Fibroblast of lung (primary cell): ENCODE measurements around the gene DLG5. TPM values are rescaled to one million over a fixed set of nuclear protein-coding genes. Genes with fewer than 3 reads are reported as not detected.

Source experiments
- DNase-seq, 2 donors: peaks; one replicate each; pipeline versions ENCODE4 v3.0.0 to v3.0.0-alpha.2; 2010; ENCODE audit warnings: low read depth in 2 of 2
- H2AFZ ChIP-seq: 2 replicates; pipeline ENCODE4 v1.5.1; 2012; ENCODE audit warnings: low read length, control low read depth, inconsistent platforms
- H3K27ac ChIP-seq: 2 replicates; pipeline ENCODE4 v1.5.1; 2011; ENCODE audit warnings: low read length, control low read depth; ENCODE audit not compliant: insufficient read depth
- H3K27me3 ChIP-seq: 2 replicates; pipeline ENCODE4 v1.5.1; 2011; ENCODE audit warnings: mild to moderate bottlenecking, low read length; ENCODE audit not compliant: control insufficient read depth, insufficient read depth
- H3K36me3 ChIP-seq: 2 replicates; pipeline ENCODE4 v1.5.1; 2011; ENCODE audit warnings: low read length; ENCODE audit not compliant: control insufficient read depth, insufficient read depth
- H3K4me1 ChIP-seq: 2 replicates; pipeline ENCODE4 v1.5.1; 2011; ENCODE audit warnings: low read length; ENCODE audit not compliant: control insufficient read depth, insufficient read depth; ENCODE audit errors: extremely low read depth
- H3K4me2 ChIP-seq: 2 replicates; pipeline ENCODE4 v1.5.1; 2011; ENCODE audit warnings: low read length, control low read depth; ENCODE audit not compliant: insufficient read depth; ENCODE audit errors: extremely low read depth
- H3K4me3 ChIP-seq, 4 experiments: fragments of 200-600 bp in 1 of 4; sonication (generic) in 1 of 4; replicated peaks in 1 of 4; 2 replicates each; pipeline ENCODE4 v1.5.1; 2011 to 2016; ENCODE audit warnings: low read length in 4 of 4, low read depth in 3 of 4, mild to moderate bottlenecking in 3 of 4, control low read depth in 2 of 4, inconsistent platforms in 1 of 4, mixed read lengths in 1 of 4; ENCODE audit not compliant: insufficient read depth in 1 of 4; ENCODE audit errors: control extremely low read depth in 1 of 4
- H3K79me2 ChIP-seq: 2 replicates; pipeline ENCODE4 v1.5.1; 2012; ENCODE audit warnings: mild to moderate bottlenecking, low read length, inconsistent platforms; ENCODE audit not compliant: control insufficient read depth, insufficient read depth
- H3K9ac ChIP-seq: 2 replicates; pipeline ENCODE4 v1.5.1; 2011; ENCODE audit warnings: mild to moderate bottlenecking, low read length, control low read depth; ENCODE audit not compliant: insufficient read depth
- H3K9me3 ChIP-seq: 2 replicates; pipeline ENCODE4 v1.5.1; 2012; ENCODE audit warnings: low read depth, low read length; ENCODE audit not compliant: control insufficient read depth, insufficient read depth
- H4K20me1 ChIP-seq: 2 replicates; pipeline ENCODE4 v1.5.1; 2011; ENCODE audit warnings: low read length; ENCODE audit not compliant: control insufficient read depth, insufficient read depth; ENCODE audit errors: extremely low read depth
- CTCF ChIP-seq, 2 donors: IDR thresholded peaks in 1 of 2; conservative IDR thresholded peaks in 1 of 2; 1 replicate in 1 of 2; 2 replicates in 1 of 2; pipeline ENCODE4 v1.5.1; 2011 to 2012; ENCODE audit warnings: low read length in 2 of 2, control low read depth in 1 of 2, inconsistent platforms in 1 of 2, low read depth in 1 of 2, mild to moderate bottlenecking in 1 of 2
- EZH2 ChIP-seq: IDR thresholded peaks from 2 replicates; pipeline ENCODE4 v1.5.1; 2012; ENCODE audit warnings: low read length, control low read depth, mild to moderate bottlenecking; ENCODE audit errors: missing control alignments
- polyA plus RNA-seq, 2 donors: library from polyadenylated mRNA; depleted of rRNA in 1 of 2; stranded (reverse) in 1 of 2; unstranded in 1 of 2; fragments of >200 nt; gene quantifications; 2 replicates each; pipeline ENCODE4 v1.2.1, GENCODE V29; 2011 to 2012; ENCODE audit warnings: missing spikeins in 1 of 2
- total RNA-seq: library from RNA; depleted of rRNA; stranded (reverse); fragments of >200 nt; gene quantifications from 2 replicates; pipeline ENCODE4 v1.2.1, GENCODE V29; 2014

The DLG5 gene
- total and polyA plus RNA-seq, 2 donors (not counting 1 experiment from before 2014, with no cell fraction given), result 15.3 to 40.8 TPM

GRCh38 chr10:77859200-77859864, 67.2 kb downstream of the DLG5 start:
- no peaks in the 10 kb centered on the region for H3K9me3 ChIP-seq
- H3K4me2 ChIP-seq, result no peak overlapping the region
- no peak for TF ChIP-seq EZH2
- TF ChIP-seq CTCF (conservative IDR thresholded peaks at IDR 0.05 in 1 of 2, IDR thresholded peaks at IDR 0.05 in 1 of 2; ENCODE audit: low read depth in 1 of 2, low read length in 2 of 2), result no peak
- no peak overlapping the region for H3K4me3 ChIP-seq
- no peak overlapping the region for H3K9ac ChIP-seq
- H2AFZ ChIP-seq, result no peak overlapping the region
- no peaks in the 10 kb centered on the region for H3K27me3 ChIP-seq
- peaks cover 1% of the 10 kb centered on the region for H3K36me3 ChIP-seq
- no peaks in the 10 kb centered on the region for H3K4me1 ChIP-seq
- H3K79me2 ChIP-seq, result peaks cover 2% of the 10 kb centered on the region
- no peak overlapping the region for H3K27ac ChIP-seq
- no peaks in the 10 kb centered on the region for H4K20me1 ChIP-seq
- DNase-seq, result no peak

GRCh38 chr10:77857272-77857671, 69.3 kb downstream of the DLG5 start:
- no peaks in the 10 kb centered on the region for H3K27me3 ChIP-seq
- peaks cover 1% of the 10 kb centered on the region for H3K36me3 ChIP-seq
- DNase-seq, result no peak
- TF ChIP-seq EZH2, result no peak
- no peak for TF ChIP-seq CTCF (conservative IDR thresholded peaks at IDR 0.05 in 1 of 2, IDR thresholded peaks at IDR 0.05 in 1 of 2; ENCODE audit: low read depth in 1 of 2, low read length in 2 of 2)
- H3K27ac ChIP-seq, result no peak overlapping the region
- H3K4me1 ChIP-seq, result no peaks in the 10 kb centered on the region
- H3K9ac ChIP-seq, result no peak overlapping the region
- no peak overlapping the region for H3K4me3 ChIP-seq
- no peak overlapping the region for H3K4me2 ChIP-seq
- H3K79me2 ChIP-seq, result peaks cover 2% of the 10 kb centered on the region
- no peaks in the 10 kb centered on the region for H3K9me3 ChIP-seq
- H2AFZ ChIP-seq, result no peak overlapping the region
- no peaks in the 10 kb centered on the region for H4K20me1 ChIP-seq

- H3K36me3 ChIP-seq, result peaks cover 1% of the 10 kb centered on the region
- H3K27ac ChIP-seq, result no peak overlapping the region
- no peaks in the 10 kb centered on the region for H3K4me1 ChIP-seq
- no peak overlapping the region for H2AFZ ChIP-seq
- H3K27me3 ChIP-seq, result no peaks in the 10 kb centered on the region
- no peak for DNase-seq
- TF ChIP-seq CTCF (conservative IDR thresholded peaks at IDR 0.05 in 1 of 2, IDR thresholded peaks at IDR 0.05 in 1 of 2; ENCODE audit: low read depth in 1 of 2, low read length in 2 of 2) (no peak), EZH2 (no peak)
- no peaks in the 10 kb centered on the region for H3K9me3 ChIP-seq
- H3K79me2 ChIP-seq, result peaks cover under 1% of the 10 kb centered on the region
- H3K9ac ChIP-seq, result no peak overlapping the region
- H4K20me1 ChIP-seq, result no peaks in the 10 kb centered on the region
- no peak overlapping the region for H3K4me3 ChIP-seq
- no peak overlapping the region for H3K4me2 ChIP-seq
Observed at GRCh38 chr10:77856566-77856965, 70.0 kb downstream of the DLG5 start.
